ENCODE data around the gene NEURL1B. TPM values are rescaled to one million over a fixed set of nuclear protein-coding genes. Genes with fewer than 3 reads are reported as not detected.
"Not testable (repeated sequence)": the region's sequence is repeated elsewhere in the genome, so short reads cannot be mapped to it uniquely, and the experiment has no call there.

Gene NEURL1B
- total RNA-seq, 2 experiments from 2014 or later, result 3.0 to 3.3 TPM

GRCh38 chr5:172707285-172708182 lies 66.5 kb downstream of the NEURL1B start:
- Mint-ChIP-seq H3K4me1 (no peaks in the 10 kb centered on the region), H3K9me3 (no peaks in the 10 kb centered on the region), H3K27ac (no peak overlapping the region), H3K4me3 (no peak overlapping the region), H3K27me3 (peaks cover 31% of the 10 kb centered on the region), H3K36me3 (ENCODE audit: low read depth) (no peaks in the 10 kb centered on the region)
- ChIA-PET CTCF (interaction anchor here (0.6 to 1.9 kb wide), 8 partner anchors 7 to 237 kb away, joined by 3 to 6 read pairs (median 4); no protein-coding TSS in a partner anchor), POLR2A (no interaction called here)
- DNase-seq, result no peak

GRCh38 chr5:172708183-172708505 lies 67.1 kb downstream of the NEURL1B start:
- CTCF ChIA-PET, result interaction anchor here (1.4 kb wide), 1 partner anchor 11 kb away, joined by 5 read pairs; no protein-coding TSS in a partner anchor
- no peak for DNase-seq
- H3K9me3 Mint-ChIP-seq, result no peaks in the 10 kb centered on the region
- no peaks in the 10 kb centered on the region for H3K4me1 Mint-ChIP-seq
- no peak overlapping the region for H3K4me3 Mint-ChIP-seq
- H3K27ac Mint-ChIP-seq, result no peak overlapping the region
- peaks cover 28% of the 10 kb centered on the region for H3K27me3 Mint-ChIP-seq
- no peaks in the 10 kb centered on the region for H3K36me3 Mint-ChIP-seq (ENCODE audit: low read depth)
- POLR2A ChIA-PET, result no interaction called here

DNA sequence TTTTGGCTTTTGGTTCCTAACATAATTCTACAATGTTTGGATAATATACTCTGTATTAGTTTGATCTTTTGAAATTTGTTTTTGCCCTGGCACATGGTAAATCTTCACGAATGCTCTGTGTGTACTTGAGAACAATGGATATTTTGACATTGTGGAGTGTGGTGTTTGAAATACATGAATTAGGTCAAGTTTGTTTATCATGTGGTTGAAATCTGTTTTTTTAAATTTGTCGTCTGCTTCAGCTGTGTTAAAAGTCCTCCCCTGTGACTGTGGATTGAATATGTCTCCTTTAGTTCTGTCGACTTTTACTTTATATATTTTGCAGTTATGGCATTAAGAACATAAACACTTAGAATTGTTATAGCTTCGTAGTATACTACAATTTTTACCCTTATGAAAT lies 69.6 kb downstream of the NEURL1B start:
- Mint-ChIP-seq H3K4me1 (no peaks in the 10 kb centered on the region), H3K27me3 (peaks cover 18% of the 10 kb centered on the region), H3K36me3 (ENCODE audit: low read depth) (no peaks in the 10 kb centered on the region), H3K4me3 (no peak overlapping the region), H3K9me3 (no peaks in the 10 kb centered on the region), H3K27ac (no peak overlapping the region)
- CTCF ChIA-PET, result interaction anchor here (0.6 to 6.2 kb wide), 3 partner anchors 23 to 371 kb away, joined by 3 to 258 read pairs (median 6); no protein-coding TSS in a partner anchor
- no peak for DNase-seq
- POLR2A ChIA-PET, result interaction anchor here (0.7 kb wide), 1 partner anchor 225 kb away, joined by 3 read pairs; no protein-coding TSS in a partner anchor

DNA sequence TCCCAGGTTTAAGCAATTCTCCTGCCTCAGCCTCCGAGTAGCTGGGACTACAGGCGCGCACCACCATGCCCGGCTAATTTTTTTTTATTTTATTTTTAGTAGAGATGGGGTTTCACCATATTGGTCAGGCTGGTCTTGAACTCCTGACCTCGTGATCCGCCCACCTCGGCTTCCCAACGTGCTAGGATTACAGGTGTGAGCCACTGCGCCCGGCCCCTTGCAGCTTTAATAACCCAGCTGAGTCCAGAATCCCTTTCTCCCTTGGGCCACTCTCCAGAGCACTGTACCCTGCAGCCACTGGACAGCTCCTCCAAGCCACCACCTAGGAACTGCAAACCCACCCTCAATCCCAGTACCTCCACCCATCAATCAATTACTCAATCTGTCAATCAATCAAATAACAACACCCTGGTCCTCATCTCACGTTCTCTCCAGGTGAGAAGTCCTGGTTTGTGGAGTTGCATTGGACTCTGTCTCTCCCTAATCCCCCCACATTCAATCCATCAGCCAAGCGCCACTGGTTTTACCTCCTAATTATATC lies 70.3 kb downstream of the NEURL1B start:
- not testable (repeated sequence) for H3K4me3 Mint-ChIP-seq; H3K27ac Mint-ChIP-seq; H3K9me3 Mint-ChIP-seq; H3K36me3 Mint-ChIP-seq (ENCODE audit: low read depth); H3K4me1 Mint-ChIP-seq; DNase-seq
- peaks cover 14% of the 10 kb centered on the region for H3K27me3 Mint-ChIP-seq
- ChIA-PET CTCF (interaction anchor here (0.6 to 6.2 kb wide), 5 partner anchors 60 to 371 kb away, joined by 3 to 258 read pairs (median 6); partner anchors contain the start of gene DUSP1), POLR2A (interaction anchor here (0.7 kb wide), 1 partner anchor 225 kb away, joined by 3 read pairs; no protein-coding TSS in a partner anchor)

GRCh38 chr5:172712610-172713009 lies 71.5 kb downstream of the NEURL1B start:
- H3K36me3 Mint-ChIP-seq (ENCODE audit: low read depth), result no peaks in the 10 kb centered on the region
- H3K27ac Mint-ChIP-seq, result no peak overlapping the region
- ChIA-PET CTCF (interaction anchor here (0.6 to 6.2 kb wide), 7 partner anchors 15 to 413 kb away, joined by 3 to 258 read pairs (median 6); partner anchors contain the start of gene DUSP1), POLR2A (no interaction called here)
- DNase-seq, result no peak
- peaks cover 6% of the 10 kb centered on the region for H3K4me1 Mint-ChIP-seq
- peaks cover 12% of the 10 kb centered on the region for H3K27me3 Mint-ChIP-seq
- H3K9me3 Mint-ChIP-seq, result no peaks in the 10 kb centered on the region
- H3K4me3 Mint-ChIP-seq, result no peak overlapping the region

DNA sequence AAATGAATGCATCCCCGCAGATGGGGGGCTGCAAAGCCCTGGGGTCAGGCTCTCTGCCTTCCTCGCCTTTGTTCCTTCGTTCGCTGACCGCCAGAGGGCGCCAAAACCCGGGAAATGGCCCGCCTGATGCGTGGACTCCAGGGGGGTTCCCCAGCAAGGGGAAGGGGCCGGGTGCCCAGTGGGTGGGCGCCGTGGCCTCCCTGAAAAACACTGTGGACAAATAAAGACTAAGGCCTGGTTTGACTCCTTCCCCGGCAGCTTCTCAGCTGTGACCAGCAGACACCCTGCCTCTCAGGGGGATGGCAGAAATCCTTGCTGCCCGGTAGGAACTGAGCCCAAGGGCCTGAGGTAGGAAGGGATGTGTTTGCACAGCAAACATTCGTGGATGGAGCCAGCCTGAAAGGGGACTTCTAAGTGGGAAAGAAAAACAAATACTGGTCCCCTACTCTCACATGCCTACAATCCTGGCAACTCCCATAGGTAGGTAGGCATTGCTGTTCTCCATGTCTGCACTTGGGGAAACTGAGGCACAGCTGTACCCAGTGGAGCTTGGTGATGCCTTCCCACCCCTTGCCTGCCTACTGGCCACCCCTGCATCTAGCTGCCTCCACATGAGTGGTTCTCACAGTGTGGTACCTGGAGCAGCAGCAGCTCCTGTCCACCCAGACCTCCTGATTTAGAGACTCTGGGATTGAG lies 72.2 kb downstream of the NEURL1B start:
- CTCF ChIA-PET, result interaction anchor here (0.6 to 6.2 kb wide), 8 partner anchors 15 to 414 kb away, joined by 3 to 258 read pairs (median 6); partner anchors contain the start of gene DUSP1
- DNase-seq, result peak; percentile 69
- Mint-ChIP-seq H3K36me3 (ENCODE audit: low read depth) (no peaks in the 10 kb centered on the region), H3K27ac (no peak overlapping the region), H3K9me3 (no peaks in the 10 kb centered on the region), H3K4me1 (peaks cover 6% of the 10 kb centered on the region), H3K4me3 (no peak overlapping the region), H3K27me3 (peaks cover 10% of the 10 kb centered on the region)
- POLR2A ChIA-PET, result no interaction called here

- Mint-ChIP-seq H3K36me3 (ENCODE audit: low read depth) (no peaks in the 10 kb centered on the region), H3K9me3 (no peaks in the 10 kb centered on the region), H3K4me3 (no peak overlapping the region), H3K27ac (no peak overlapping the region), H3K4me1 (peaks cover 6% of the 10 kb centered on the region), H3K27me3 (peaks cover 9% of the 10 kb centered on the region)
- DNase-seq, result no peak
- POLR2A ChIA-PET, result interaction anchor here (1.5 kb wide), 1 partner anchor 57 kb away, joined by 22 read pairs; the partner anchor contains the start of gene DUSP1
- CTCF ChIA-PET, result interaction anchor here (0.9 to 6.2 kb wide), 40 partner anchors 7 to 618 kb away, joined by 3 to 258 read pairs (median 4); partner anchors contain the start of genes ATP6V0E1, DUSP1 and RPL26L1
Measured at GRCh38 chr5:172713809-172714490, 72.9 kb downstream of the NEURL1B start.

DNA sequence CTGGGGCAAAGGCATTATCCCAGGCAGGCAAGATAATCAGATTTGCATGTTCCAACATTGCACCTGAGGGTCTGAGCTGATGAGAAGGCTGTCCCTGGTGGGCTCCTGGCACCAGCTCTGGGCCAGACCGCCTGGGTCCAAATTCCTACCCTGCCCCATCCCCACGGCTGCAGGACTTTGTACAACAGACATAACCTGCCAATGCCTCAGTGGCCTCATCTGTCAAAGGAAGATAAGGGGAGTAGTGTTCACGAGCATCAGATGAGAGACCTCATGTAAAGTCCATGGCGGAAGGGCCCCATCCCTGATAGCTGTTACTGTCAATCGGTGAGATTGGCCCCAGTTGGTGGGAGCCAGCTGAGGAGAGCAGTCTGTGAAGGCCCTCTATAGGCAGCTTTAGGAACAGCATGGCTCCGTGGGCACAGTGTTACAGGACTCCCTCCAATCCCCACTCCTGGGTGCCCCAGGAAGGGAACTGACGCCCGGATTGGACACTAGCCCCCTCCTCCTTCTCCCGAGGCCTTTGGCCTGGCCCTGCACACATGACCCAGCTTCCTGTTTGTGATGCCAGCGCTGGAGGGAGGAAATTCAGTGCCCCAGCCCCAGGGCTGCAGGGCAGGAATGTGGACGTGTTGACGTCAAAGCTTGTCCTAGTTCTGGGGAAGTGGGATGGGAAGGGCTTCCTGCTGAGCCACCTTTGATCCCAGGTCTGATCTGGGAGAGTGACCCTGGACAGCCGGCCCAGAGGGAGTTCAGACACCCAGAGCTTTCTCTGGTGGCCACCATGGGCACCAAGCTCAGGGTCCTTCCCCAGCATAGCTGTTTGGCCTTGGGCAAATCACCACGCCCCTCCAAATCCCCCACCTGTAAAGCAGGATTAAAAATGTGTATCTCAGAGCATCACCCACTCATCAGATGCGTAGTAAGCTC lies 73.7 kb downstream of the NEURL1B start:
- Mint-ChIP-seq H3K27ac (no peak overlapping the region), H3K4me1 (peaks cover 6% of the 10 kb centered on the region), H3K27me3 (peaks cover 10% of the 10 kb centered on the region), H3K36me3 (ENCODE audit: low read depth) (no peaks in the 10 kb centered on the region), H3K4me3 (no peak overlapping the region), H3K9me3 (no peaks in the 10 kb centered on the region)
- DNase-seq, result peak; percentile 66
- POLR2A ChIA-PET, result interaction anchor here (1.0 to 1.5 kb wide), 3 partner anchors 56 to 244 kb away, joined by 3 to 22 read pairs (median 4); partner anchors contain the start of genes DUSP1 and RPL26L1
- CTCF ChIA-PET, result interaction anchor here (0.9 to 6.2 kb wide), 43 partner anchors 8 to 617 kb away, joined by 3 to 258 read pairs (median 4); partner anchors contain the start of genes ATP6V0E1, DUSP1 and RPL26L1

- H3K36me3 Mint-ChIP-seq (ENCODE audit: low read depth), result no peaks in the 10 kb centered on the region
- ChIA-PET POLR2A (interaction anchor here (1.0 to 1.5 kb wide), 3 partner anchors 56 to 243 kb away, joined by 3 to 22 read pairs (median 4); partner anchors contain the start of genes DUSP1 and RPL26L1), CTCF (interaction anchor here (0.9 to 6.2 kb wide), 29 partner anchors 9 to 616 kb away, joined by 3 to 258 read pairs (median 4); partner anchors contain the start of genes ATP6V0E1, DUSP1 and RPL26L1)
- peaks cover 6% of the 10 kb centered on the region for H3K4me1 Mint-ChIP-seq
- no peak overlapping the region for H3K4me3 Mint-ChIP-seq
- H3K27ac Mint-ChIP-seq, result no peak overlapping the region
- no peaks in the 10 kb centered on the region for H3K9me3 Mint-ChIP-seq
- no peak for DNase-seq
- peaks cover 13% of the 10 kb centered on the region for H3K27me3 Mint-ChIP-seq
Measured at GRCh38 chr5:172715421-172715780, 74.3 kb downstream of the NEURL1B start.

GRCh38 chr5:172715931-172716682 lies 75.0 kb downstream of the NEURL1B start:
- no peak overlapping the region for H3K4me3 Mint-ChIP-seq
- H3K27me3 Mint-ChIP-seq, result peaks cover 13% of the 10 kb centered on the region
- H3K27ac Mint-ChIP-seq, result no peak overlapping the region
- no peaks in the 10 kb centered on the region for H3K9me3 Mint-ChIP-seq
- peaks cover 6% of the 10 kb centered on the region for H3K4me1 Mint-ChIP-seq
- CTCF ChIA-PET, result interaction anchor here (0.8 to 2.0 kb wide), 13 partner anchors 12 to 251 kb away, joined by 3 to 44 read pairs (median 3); partner anchors contain the start of gene DUSP1
- POLR2A ChIA-PET, result interaction anchor here (1.7 kb wide), 1 partner anchor 216 kb away, joined by 5 read pairs; no protein-coding TSS in a partner anchor
- H3K36me3 Mint-ChIP-seq (ENCODE audit: low read depth), result no peaks in the 10 kb centered on the region
- DNase-seq, result no peak
